SK-MEL-5 (cell line): ENCODE results near the gene DUXB. TPM values are rescaled to one million over a fixed set of nuclear protein-coding genes. Genes with fewer than 3 reads are reported as not detected.

Experiments
- DNase-seq: peaks from one replicate; pipeline ENCODE4 v3.0.0-alpha.2; 2016; ENCODE audit warnings: low read depth, low spot score
- in situ Hi-C: cut with HindIII; loops from 2 replicates; pipeline ENCODE4 v1.10.0; 2016; ENCODE audit warnings: low sequenced_read_pairs, high pct_unique_total_duplicates, low pct_unique_long_range_greater_than_20kb
- polyA plus RNA-seq, 2 experiments: library from polyadenylated mRNA; depleted of rRNA; stranded (reverse); fragments of >200 nt; gene quantifications; 2 replicates each; pipeline ENCODE4 v1.2.3, GENCODE V29; 2015
- total RNA-seq: library from RNA; depleted of rRNA; stranded (reverse); fragments of >200 nt; shearing (Covaris generic); gene quantifications from 2 replicates; pipeline ENCODE4 v1.2.3, GENCODE V29; 2014; rRNA removed

DUXB gene, protein sequence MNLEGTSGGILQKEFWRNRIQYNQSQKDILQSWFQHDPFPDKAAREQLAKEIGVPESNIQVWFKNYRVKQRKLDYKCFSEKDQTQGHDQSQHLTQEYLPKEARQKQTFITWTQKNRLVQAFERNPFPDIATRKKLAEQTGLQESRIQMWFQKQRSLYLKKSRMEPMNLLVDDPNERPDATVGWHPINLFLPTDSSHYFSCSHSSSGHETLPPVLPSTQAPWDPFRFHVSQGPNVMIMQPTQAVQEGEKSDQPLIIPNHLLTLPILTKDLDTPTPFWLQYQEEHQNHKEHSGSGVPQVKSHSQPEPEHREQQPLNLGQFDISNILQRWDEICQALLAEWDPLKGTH
- total RNA-seq, result not detected in 2 replicates
- not detected in 2 replicates for polyA plus RNA-seq (2015; cell fraction: cytosol; rRNA removed)
- polyA plus RNA-seq (2015; cell fraction: nucleus; rRNA removed), result not detected in 2 replicates

DNA sequence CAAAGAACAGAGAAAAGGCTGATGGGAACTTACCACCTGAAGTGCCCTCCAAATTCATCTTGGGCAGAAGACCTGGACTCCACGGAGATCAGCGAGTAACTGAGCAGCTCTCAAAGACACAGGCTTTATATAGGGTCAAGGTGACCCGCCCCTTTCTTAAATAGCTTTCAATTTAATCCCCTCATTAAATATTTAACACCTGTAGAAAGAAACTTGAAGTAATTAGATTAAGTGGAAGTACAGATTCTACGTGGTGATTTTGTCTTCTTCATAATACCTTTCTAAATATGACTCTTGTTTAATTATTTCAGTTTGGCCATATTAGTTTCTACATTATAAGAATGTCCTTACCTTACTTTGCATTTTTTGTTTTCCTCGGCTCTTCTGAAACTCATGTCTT is at the start of gene DUXB:
Gene DUXB, minus strand, starts transcription at position 101 of the 400 bp plus-strand sequence. Its CDS starts 43 bp downstream, at position 58.
- in situ Hi-C loops, result no loop called here
- DNase-seq, result no peak

DNA sequence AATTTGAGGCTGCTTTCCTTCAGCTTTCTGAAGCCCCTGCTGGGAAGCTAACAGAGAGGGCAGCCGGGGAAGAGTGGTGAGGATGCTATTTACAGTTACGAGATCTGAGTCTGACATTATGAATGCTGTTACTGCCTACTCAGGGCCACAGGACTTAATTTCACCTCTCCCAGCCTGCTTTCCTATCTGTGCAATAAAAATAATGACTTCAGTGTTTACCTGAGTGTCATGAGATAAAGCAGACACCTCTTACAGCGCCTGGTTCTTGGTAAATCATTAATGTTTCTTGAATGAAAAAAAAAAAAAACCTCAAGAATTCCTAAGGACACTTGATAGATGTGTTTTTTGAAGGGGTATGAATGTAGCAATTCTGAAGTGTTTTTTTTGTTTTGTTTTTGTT is 49.3 kb upstream of the DUXB start:
- no peak for DNase-seq
- in situ Hi-C loops, result no loop called here

DNA sequence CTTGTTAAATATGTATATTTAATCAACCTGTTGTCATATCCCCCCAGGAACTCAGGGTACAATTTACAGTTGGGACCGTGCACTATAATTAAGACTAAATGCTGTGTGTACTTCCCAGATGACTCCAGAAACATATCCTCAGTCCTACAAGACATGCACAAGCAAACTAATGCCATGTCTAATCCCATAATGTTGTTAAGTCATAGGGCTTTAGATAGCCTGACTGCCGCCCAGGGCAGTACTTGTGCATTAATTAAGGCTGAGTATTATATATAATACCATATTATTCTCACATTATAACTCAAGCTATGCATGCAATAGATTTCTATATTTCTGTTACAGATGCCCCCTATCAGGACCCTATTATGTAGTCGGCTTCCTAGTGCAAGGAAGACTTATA is 45.1 kb upstream of the DUXB start:
- in situ Hi-C loops, result no loop called here
- no peak for DNase-seq

DNA sequence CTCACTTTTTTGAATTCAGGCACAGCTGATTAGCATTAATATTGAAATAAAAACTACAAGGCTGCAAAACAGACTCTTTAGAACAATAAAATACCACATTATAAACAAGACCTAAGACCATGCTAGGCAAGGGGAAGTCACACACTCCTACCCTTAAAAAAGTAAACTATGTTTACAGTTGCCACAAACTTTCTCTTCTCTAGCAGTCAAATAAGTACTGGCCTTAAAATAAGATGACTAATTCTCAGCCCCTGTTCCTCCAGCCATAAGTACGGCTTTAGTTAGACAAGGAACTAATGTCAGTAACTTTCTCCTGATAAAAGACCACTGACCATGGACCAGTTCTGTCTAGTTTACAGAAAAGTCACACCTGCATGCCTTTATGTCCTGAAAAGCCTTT is 44.6 kb upstream of the DUXB start:
- in situ Hi-C loops, result no loop called here

DNA sequence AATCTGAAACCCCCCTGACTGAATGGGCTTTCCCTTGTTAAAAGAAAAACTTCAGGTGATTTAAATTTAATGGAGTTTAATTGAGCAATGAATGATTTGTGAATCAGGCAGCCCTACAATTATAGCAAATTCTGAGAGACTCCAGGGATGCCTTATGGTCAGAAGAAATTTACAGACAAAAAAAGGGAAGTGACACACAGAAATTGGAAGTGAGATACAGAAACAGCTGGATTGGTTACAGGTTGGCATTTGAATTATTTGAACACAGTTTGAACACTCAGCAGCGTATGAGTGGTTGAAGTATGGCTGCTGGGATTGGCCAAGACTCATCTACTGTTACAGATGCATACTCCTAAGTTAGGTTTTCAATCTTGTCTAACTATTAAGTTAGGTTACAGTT is 44.0 kb upstream of the DUXB start:
- in situ Hi-C loops, result no loop called here
- no peak for DNase-seq

More for the DNA sequence above, 44.6 kb upstream of the DUXB start:
- DNase-seq, result no peak

DNA sequence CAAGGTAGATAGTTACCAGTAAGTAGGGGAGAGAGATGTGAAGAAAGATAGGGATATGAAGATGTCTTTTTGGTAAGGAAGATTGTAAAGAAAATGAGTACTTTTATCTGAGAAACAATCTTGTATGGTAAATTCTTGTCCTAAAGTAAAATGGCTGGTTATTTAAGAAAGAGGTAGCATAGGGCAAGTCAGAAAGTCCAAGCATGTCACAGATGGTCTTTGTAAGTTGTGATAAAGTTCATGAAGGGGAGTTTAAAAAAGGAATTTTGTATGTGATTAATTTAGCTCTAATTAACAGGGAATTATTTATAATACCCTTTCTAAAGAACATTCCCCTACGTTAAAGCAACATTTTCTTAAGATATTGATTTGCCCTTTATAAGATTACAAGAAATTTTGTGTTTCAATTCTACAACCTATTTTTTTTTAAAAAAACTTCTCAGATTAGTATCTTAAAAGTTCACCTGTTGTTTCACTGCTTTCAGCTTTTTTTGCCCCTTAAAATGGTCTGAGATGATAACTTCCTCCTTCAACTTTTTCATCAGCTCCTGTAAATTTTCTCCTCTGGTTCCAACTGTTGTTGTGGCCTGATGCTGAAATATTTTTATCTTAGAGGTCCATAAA is 41.3 kb upstream of the DUXB start:
- in situ Hi-C loops, result no loop called here
- DNase-seq, result no peak

DNA sequence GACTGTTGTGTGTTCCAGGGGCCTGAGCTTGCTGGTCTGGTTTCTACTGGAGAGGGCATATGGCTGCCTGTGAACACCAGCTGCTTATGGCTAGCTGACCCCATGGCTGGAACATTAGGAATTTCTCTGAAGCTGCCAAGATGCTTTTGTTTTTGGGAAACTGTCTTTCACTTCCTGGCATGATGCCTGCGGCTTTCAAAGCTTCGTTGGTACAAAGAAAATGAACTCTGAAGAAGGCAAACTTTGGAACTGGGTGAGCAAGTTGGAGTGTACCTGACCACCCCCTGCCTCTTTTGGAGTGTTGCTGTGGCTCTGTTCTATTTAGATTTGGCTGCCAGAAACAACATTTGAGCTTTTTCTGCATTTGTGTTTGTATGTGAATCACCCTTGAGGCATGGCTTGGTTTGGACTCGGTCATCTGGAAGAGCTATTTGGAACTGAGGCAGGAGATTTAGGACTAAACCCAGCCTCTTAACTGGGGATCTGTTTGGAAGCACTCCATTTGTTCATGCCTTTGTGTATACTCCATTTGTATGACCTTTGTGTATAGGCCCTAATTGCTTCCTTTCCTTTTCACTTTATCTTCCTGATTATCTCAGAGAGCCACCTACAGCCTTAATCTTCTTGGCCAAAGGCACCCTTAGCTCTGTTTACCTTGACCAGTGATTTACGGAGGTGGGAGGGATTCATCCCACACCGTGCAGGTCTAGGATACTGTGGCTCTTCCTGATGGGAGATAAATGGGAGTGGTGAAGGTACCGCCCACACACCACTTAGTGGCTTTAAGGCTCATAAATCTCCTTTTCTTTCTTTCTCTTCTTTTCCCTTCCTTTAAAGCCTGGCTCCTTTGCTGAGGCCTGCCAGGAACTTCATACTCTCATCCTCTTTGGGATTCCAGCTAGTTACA is 32.3 kb upstream of the DUXB start:
- DNase-seq, result no peak
- in situ Hi-C loops, result no loop called here

DNA sequence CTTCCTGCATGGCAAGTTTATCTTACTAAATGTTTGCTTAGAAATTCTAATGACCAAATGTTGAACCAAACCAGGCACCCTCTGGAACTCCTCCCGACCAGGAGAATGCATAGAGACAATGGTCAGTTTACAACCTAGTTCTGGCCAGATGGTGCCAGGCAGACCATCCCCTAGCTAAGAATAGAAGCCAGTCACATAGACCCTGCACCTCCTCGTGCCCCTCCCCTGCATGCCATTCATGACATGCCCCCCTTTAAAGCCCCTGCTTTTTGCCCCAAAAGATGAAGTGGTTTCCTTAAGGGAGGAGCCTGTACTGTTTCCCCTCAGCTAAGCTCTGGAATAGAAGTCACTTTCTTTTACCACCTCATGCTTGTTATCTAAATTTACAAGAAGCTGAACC is 31.6 kb upstream of the DUXB start:
- no peak for DNase-seq
- in situ Hi-C loops, result no loop called here

DNA sequence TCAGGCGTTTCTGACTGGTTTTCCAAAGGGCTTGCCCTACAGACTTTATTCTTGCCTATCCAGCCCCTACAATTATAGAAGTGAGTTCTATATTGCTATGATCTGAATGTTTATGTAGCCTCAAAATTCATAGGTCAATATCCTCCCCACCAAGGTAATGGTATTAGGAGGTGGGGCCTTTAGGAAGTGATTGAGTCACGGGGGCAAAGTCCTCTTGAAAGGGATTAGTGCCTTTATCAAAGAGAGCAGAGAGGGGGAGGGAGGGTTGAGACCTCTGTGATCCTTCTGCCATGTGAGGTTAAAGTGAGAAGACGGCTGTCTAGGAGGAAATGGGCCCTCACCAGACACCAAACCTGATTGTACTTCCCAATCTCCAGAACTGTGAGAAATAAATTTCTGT is 26.0 kb upstream of the DUXB start:
- DNase-seq, result no peak
- in situ Hi-C loops, result no loop called here

DNA sequence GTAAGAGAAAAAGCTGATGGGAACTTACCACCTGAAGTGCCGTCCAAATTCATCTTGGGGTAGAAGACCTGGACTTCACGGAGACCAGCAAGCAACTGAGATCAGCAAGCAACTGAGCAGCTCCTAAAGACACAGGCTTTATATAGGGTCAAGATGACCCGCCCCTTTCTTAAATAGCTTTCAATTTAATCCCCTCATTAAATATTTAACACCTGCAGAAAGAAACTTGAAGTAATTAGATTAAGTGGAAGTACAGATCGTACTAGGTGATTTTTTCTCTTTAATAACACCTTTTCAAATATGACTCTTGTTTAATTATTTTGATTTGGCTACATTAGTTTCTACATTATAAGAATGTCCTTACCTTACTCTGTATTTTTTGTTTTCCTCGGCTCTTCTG is 25.1 kb upstream of the DUXB start, which contains the start of gene CPHXL:
Gene CPHXL, minus strand, starts transcription at position 101 of the 400 bp plus-strand sequence. Its CDS starts 48 bp downstream, at position 53.
- in situ Hi-C loops, result no loop called here
- DNase-seq, result no peak

DNA sequence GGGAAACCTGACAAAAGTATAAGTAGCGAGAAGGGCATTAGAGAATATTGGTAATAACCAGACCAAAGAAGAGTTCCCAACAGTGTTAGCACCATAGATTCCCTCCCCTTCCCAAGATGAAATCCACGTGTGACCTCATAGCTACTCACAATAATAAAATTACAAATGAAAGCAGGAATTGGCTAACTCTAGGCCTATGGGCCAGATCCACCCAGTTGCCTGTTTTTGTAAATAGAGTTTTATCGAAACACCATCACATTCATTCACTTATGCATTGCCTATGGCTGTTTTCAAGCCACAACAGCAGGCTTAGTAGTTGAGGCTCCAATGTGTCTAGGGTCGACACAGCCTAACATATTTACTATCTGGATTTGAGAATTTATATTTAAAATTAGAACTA is 17.2 kb upstream of the DUXB start:
- no peak for DNase-seq
- in situ Hi-C loops, result no loop called here

DNA sequence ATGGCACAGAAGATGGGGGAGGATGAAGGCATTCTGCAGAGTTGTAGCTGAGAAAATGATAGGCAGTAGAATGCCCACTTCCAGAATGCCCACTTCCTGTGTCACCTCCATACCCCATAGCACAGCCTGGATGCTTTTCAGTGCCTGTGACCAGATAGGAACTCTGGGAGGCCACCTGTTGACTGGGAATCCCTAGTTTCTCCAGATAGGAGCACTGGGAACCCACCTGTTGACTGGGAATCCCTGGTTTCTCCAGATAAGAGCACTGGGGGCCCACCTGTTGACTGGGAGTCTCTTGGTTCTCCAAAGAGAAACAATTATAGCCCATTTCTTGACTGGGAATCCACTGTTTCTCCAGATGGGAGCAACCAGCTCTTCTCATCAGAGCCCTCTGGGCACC is 13.4 kb upstream of the DUXB start:
- in situ Hi-C loops, result no loop called here
- DNase-seq, result no peak

DNA sequence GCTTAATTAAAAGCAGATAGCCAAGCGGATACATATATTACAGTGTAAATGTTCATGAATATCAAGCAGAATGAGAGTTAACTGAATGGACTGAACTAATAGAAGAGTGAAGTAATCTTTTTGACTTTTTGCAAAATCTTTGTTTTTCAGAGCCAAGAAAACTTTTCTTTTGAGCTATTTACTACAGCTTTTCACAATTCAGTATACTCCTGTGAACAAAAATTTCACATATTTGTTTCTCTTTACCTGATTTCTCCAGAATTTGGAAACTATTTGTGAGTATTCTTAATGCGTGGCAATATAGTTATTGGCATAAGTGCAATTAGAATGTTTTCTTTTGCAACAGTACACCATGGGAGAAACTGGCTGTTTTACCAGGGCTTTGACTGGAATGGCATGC is 9.1 kb upstream of the DUXB start:
- DNase-seq, result no peak

DNA sequence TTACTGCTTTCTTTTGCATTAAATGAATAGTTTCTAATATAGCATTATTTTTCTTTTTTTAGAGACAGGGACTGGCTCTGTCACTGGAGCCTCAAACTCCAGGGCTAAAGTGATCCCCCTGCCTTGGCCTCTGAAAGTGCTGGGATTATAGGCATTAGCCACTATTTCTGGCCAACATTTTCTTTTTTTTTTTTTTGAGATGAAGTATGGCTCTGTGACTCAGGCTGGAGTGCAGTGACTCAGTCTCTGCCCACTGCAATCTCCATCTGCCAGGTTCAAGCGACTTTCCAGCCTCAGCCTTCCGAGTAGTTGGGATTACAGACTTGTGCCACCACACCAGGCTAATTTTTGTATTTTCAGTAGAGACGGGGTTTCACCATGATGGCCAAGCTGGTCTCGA is 2.0 kb upstream of the DUXB start:
- in situ Hi-C loops, result no loop called here
- DNase-seq, result no peak

More for the DNA sequence above, 9.1 kb upstream of the DUXB start:
- in situ Hi-C loops, result no loop called here

DNA sequence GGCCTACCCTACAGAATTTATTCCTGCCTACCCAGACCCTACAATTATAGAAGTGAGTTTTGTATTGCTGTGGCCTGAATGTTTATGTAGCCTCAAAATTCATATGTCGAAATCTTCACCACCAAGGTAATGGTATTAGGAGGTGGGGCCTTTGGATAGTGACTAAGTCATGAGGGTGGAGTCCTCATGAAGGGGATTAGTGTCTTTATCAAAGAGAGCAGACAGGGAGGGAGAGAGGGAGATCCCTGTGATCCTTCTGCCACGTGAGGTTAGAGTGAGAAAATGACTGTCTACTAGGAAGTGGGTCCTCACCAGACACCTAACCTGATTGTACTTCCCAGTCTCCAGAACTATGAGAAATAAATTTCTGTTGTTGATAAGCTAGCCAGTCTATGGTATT is 981 bp upstream of the DUXB start:
- peak; percentile 4 for DNase-seq
- in situ Hi-C loops, result no loop called here

DNA sequence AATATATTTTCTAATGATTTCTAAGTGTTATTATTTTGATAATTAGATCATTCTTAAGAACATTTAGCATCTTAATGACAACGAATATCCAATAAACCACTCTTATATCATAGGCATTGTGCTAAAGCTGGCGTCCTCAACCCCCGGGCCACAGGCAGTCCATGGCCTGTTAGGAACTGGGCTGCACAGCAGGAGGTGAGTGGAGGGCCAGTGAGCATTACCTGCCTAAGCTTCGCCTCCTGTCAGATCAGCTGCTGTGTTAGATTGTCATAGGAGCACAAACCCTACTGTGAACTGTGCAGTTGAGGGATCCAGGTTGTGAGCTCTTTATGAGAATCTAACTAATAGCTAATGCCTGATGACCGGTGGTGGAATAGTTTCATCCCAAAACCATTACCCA is 3.7 kb downstream of the DUXB start:
- in situ Hi-C loops, result no loop called here
- no peak for DNase-seq

DNA sequence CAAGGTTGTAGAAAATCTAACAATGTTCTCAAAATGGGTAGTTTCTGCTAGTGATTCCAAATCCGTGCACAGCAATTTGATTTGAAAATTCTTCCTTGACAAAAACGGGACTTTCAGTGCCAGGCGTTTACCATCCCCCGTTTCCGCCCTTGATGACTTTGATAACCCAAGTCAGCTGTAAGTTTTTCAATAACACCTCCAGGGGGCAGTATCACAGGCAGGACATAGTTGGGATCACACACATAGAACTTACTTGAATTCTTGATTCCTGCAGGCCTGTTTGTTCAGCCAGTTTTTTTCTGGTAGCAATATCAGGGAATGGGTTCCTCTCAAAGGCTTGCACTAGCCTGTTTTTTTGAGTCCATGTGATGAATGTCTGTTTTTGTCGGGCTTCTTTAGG is 5.6 kb downstream of the DUXB start:
- DNase-seq, result peak; percentile 22
- in situ Hi-C loops, result no loop called here

DNA sequence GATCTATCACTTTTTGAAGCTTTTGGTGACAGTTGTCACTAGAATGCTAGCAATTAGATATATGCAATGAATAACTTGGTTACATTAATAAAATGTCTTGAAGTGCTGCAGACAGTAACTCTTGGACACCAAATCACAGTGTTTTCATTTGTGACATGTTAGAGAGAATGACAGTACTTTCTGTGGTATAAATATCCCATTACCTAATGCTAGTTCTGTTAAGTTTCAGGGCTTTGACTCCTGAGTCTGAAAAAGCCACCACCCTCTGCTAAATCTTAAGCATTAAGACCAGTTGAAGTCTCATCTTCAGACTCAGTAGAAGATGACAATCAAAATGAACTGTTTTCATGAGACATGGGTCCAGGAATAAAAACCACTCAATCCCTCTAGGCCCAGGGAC is 13.9 kb downstream of the DUXB start:
- in situ Hi-C loops, result no loop called here
- DNase-seq, result no peak
